Stimulated activated CD4-positive, alpha-beta T cell treated with anti-CD3 and anti-CD28 coated beads, Interleukin-1b, Interleukin-23, amount 100 ng/mL, for 48 hours (primary cell): Measurements from ENCODE around the gene BTNL9.
"Not testable (repeated sequence)": the region's sequence is repeated elsewhere in the genome, so short reads cannot be mapped to it uniquely, and the experiment has no call there.

Source experiments
- DNase-seq: peaks from one replicate; pipeline ENCODE4 v3.0.0-alpha.2; 2020

Gene BTNL9

GRCh38 chr5:181101030-181101641 lies 61.1 kb downstream of the BTNL9 start:
- not testable (repeated sequence) for DNase-seq

GRCh38 chr5:181101930-181102674 lies 62.0 kb downstream of the BTNL9 start:
- not testable (repeated sequence) for DNase-seq

- not testable (repeated sequence) for DNase-seq
Observed at GRCh38 chr5:181104259-181104568, 64.1 kb downstream of the BTNL9 start.

- DNase-seq, result not testable (repeated sequence)
Observed at GRCh38 chr5:181104606-181105390, 64.7 kb downstream of the BTNL9 start.

GRCh38 chr5:181105391-181106025 lies 65.4 kb downstream of the BTNL9 start:
- DNase-seq, result no peak

- no peak for DNase-seq
Observed at GRCh38 chr5:181107699-181108098, 67.6 kb downstream of the BTNL9 start.

GRCh38 chr5:181108578-181109165 lies 68.6 kb downstream of the BTNL9 start:
- no peak for DNase-seq

GRCh38 chr5:181109489-181110013 lies 69.5 kb downstream of the BTNL9 start:
- no peak for DNase-seq

- DNase-seq, result no peak
Observed at GRCh38 chr5:181111010-181111409, 70.9 kb downstream of the BTNL9 start.
